Endodermal cell (in vitro differentiated cells): Measurements from ENCODE around the gene SHOC2. TPM values are rescaled to one million over a fixed set of nuclear protein-coding genes. Genes with fewer than 3 reads are reported as not detected.
A peak's percentile ranks its signal among the peaks of the same experiment; 100 is the strongest.

Source experiments
- DNase-seq: peaks from one replicate; pipeline ENCODE4 v3.0.0-alpha.2; 2017
- H3K27ac ChIP-seq: 2 replicates; pipeline ENCODE4 v1.5.1; 2013; ENCODE audit warnings: mild to moderate bottlenecking, low read depth, low read length, moderate library complexity
- H3K27me3 ChIP-seq: 2 replicates; pipeline ENCODE4 v1.6.1; 2013; ENCODE audit warnings: mild to moderate bottlenecking, low read length, moderate library complexity; ENCODE audit not compliant: insufficient read depth, control insufficient read depth, poor library complexity, severe bottlenecking
- H3K36me3 ChIP-seq: 2 replicates; pipeline ENCODE4 v1.7.0; 2013; ENCODE audit warnings: mild to moderate bottlenecking, low read length, moderate library complexity; ENCODE audit not compliant: control insufficient read depth, insufficient read depth
- H3K4me1 ChIP-seq: one replicate; pipeline ENCODE4 v1.7.0; 2013; ENCODE audit warnings: low read length; ENCODE audit not compliant: control insufficient read depth, insufficient read depth
- H3K4me3 ChIP-seq: 2 replicates; pipeline ENCODE4 v1.5.1; 2013; ENCODE audit warnings: mild to moderate bottlenecking, low read length, moderate library complexity
- H3K9ac ChIP-seq: 2 replicates; pipeline ENCODE4 v1.6.1; 2013; ENCODE audit warnings: mild to moderate bottlenecking, low read length, moderate library complexity; ENCODE audit not compliant: poor library complexity, severe bottlenecking; ENCODE audit errors: extremely low read depth
- H3K9me3 ChIP-seq: 2 replicates; pipeline ENCODE4 v1.6.1; 2013; ENCODE audit warnings: mild to moderate bottlenecking, low read length, moderate library complexity; ENCODE audit not compliant: control insufficient read depth
- H3K27ac Mint-ChIP-seq: 2 replicates; pipeline ENCODE4 v1.8.0; 2020; ENCODE audit warnings: mixed read lengths
- H3K27me3 Mint-ChIP-seq: 2 replicates; pipeline ENCODE4 v1.8.0; 2021; ENCODE audit warnings: mild to moderate bottlenecking, mixed read lengths; ENCODE audit not compliant: insufficient read depth
- H3K36me3 Mint-ChIP-seq: 2 replicates; pipeline ENCODE4 v1.8.0; 2020; ENCODE audit warnings: low read depth, mixed read lengths
- H3K4me1 Mint-ChIP-seq: 2 replicates; pipeline ENCODE4 v1.8.0; 2020; ENCODE audit warnings: mixed read lengths
- H3K4me3 Mint-ChIP-seq: 2 replicates; pipeline ENCODE4 v1.8.0; 2020; ENCODE audit warnings: mild to moderate bottlenecking, moderate library complexity, mixed read lengths
- H3K9me3 Mint-ChIP-seq: 2 replicates; pipeline ENCODE4 v1.8.0; 2020; ENCODE audit warnings: mild to moderate bottlenecking, mixed read lengths
- CTCF ChIP-seq: fragments of 200-600 bp; sonication (generic); conservative IDR thresholded peaks from 2 replicates; pipeline ENCODE4 v1.5.0; 2021; ENCODE audit warnings: antibody characterized with exemption, mild to moderate bottlenecking
- WGBS, 2 experiments: methylation state at CpG; one replicate each; pipeline versions ENCODE4 v1.1.5 to v1.1.7; 2013; ENCODE audit warnings: missing lambda C conversion rate in 2 of 2, mixed read lengths in 1 of 2; ENCODE audit not compliant: insufficient coverage in 1 of 2, insufficient read length in 1 of 2; 5-methylcytosine and 5-hydroxymethylcytosine counted together
- total RNA-seq, 2 donors: library from RNA; stranded (reverse); fragmentation: NEBNext Ultra II Directional in 1 of 2; extraction: Animal tissue kit (Norgen Biotek cat#: 25700) in 1 of 2; gene quantifications; 2 replicates in 1 of 2; 3 replicates in 1 of 2; pipeline ENCODE4 v1.2.1, GENCODE V29; 2021

Gene SHOC2
- total RNA-seq, 2 donors from 2014 or later = 38.4 to 49.6 TPM

DNA sequence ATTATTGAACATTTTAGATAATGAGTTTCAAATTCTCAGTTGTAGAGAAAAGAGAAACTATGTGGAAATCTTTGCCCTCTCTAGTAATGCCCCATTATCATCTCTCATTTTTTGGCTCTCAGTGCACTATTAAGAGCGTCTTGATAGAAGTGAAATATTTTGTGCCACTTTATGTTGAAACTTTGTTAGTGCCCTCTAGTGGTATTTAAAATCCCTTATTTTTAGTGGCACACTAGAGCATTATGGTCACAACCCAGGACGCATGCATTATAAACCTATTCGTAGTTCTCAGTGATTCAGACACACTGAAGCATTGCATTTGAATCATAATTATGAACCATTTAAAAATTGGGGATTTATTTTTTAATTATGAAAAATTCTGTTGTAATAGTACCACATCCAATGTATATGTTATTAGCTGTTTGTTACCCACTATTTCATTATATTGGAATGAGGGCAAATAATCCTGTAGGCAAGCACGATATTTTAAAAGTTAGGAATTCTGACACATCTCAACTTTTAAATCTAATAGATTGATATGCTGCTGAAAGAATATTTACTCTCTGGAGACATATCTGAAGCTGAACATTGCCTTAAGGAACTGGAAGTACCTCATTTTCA, 25.7 kb upstream of the SHOC2 start:
- peak; percentile 77 for TF ChIP-seq CTCF
- Mint-ChIP-seq H3K27me3 (no peaks in the 10 kb centered on the region), H3K4me1 (no peaks in the 10 kb centered on the region), H3K27ac (no peak overlapping the region), H3K4me3 (no peak overlapping the region), H3K9me3 (no peaks in the 10 kb centered on the region), H3K36me3 (peaks cover 36% of the 10 kb centered on the region)
- no peak overlapping the region for H3K27ac ChIP-seq
- H3K4me3 ChIP-seq = no peak overlapping the region
- no peaks in the 10 kb centered on the region for H3K27me3 ChIP-seq
- peaks cover 50% of the 10 kb centered on the region for H3K36me3 ChIP-seq
- 58% methylated on average over 3 of the region's 4 CpGs; no CpG with 5 or more reads in 1 of the 2 experiments for WGBS, 2 experiments
- H3K9me3 ChIP-seq = no peaks in the 10 kb centered on the region
- DNase-seq = no peak
- H3K4me1 ChIP-seq = no peaks in the 10 kb centered on the region
- H3K9ac ChIP-seq = no peak overlapping the region

- Histone ChIP-seq H3K36me3 (peaks cover 57% of the 10 kb centered on the region), H3K9me3 (no peaks in the 10 kb centered on the region), H3K9ac (no peak overlapping the region), H3K27me3 (no peaks in the 10 kb centered on the region), H3K27ac (no peak overlapping the region), H3K4me1 (no peaks in the 10 kb centered on the region), H3K4me3 (no peak overlapping the region)
- no peak for TF ChIP-seq CTCF
- Mint-ChIP-seq H3K27me3 (no peaks in the 10 kb centered on the region), H3K27ac (no peak overlapping the region), H3K9me3 (no peaks in the 10 kb centered on the region), H3K36me3 (peaks cover 32% of the 10 kb centered on the region), H3K4me3 (no peak overlapping the region), H3K4me1 (peaks cover 3% of the 10 kb centered on the region)
- WGBS, 2 experiments = 88% methylated on average over 1 of the region's 1 CpG; no CpG with 5 or more reads in 1 of the 2 experiments
- DNase-seq = no peak
Observed at GRCh38 chr10:110897184-110897583, 22.2 kb upstream of the SHOC2 start.

DNA sequence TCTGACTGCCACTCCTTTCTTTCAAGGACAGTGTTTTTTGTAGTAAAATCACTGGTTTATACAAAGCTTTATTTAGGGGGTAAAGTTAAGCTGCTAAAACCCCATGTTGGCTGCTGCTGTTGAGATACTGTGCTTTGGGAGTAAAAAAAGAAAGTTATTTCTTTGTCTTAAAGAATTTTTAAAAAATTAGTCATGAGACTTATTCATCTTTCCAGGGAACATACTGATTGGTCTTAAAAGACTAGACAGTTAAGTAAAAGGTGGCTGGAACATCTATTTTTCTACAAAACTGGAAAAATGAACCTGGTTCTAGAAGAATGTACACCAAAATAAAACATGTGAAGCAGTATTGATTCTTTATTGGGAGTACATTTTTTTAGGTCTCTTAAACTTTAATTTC, 21.0 kb upstream of the SHOC2 start:
- Histone ChIP-seq H3K4me1 (peaks cover 3% of the 10 kb centered on the region), H3K9me3 (no peaks in the 10 kb centered on the region), H3K27ac (no peak overlapping the region), H3K27me3 (no peaks in the 10 kb centered on the region), H3K36me3 (peaks cover 50% of the 10 kb centered on the region), H3K9ac (no peak overlapping the region), H3K4me3 (no peak overlapping the region)
- no peak overlapping the region for H3K4me3 Mint-ChIP-seq
- no peak overlapping the region for H3K27ac Mint-ChIP-seq
- H3K27me3 Mint-ChIP-seq = no peaks in the 10 kb centered on the region
- peaks cover 32% of the 10 kb centered on the region for H3K36me3 Mint-ChIP-seq
- no peak for DNase-seq
- H3K4me1 Mint-ChIP-seq = peaks cover 15% of the 10 kb centered on the region
- H3K9me3 Mint-ChIP-seq = no peaks in the 10 kb centered on the region
- no peak for TF ChIP-seq CTCF
